Measurements from ENCODE around the gene CCDC157.

GRCh38 chr22:30425616-30426387, 69.0 kb downstream of the CCDC157 start, which contains the start of gene MTFP1:
- TF ChIP-seq, protein P1, sequence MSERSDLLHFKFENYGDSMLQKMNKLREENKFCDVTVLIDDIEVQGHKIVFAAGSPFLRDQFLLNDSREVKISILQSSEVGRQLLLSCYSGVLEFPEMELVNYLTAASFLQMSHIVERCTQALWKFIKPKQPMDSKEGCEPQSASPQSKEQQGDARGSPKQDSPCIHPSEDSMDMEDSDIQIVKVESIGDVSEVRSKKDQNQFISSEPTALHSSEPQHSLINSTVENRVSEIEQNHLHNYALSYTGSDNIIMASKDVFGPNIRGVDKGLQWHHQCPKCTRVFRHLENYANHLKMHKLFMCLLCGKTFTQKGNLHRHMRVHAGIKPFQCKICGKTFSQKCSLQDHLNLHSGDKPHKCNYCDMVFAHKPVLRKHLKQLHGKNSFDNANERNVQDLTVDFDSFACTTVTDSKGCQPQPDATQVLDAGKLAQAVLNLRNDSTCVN (tag by site-specific recombination; optimal IDR thresholded peaks at IDR 0.05): peak; percentile 83
- TF ChIP-seq ZNF837 (tag by site-specific recombination; IDR thresholded peaks at IDR 0.05): no peak
- no peak for TF ChIP-seq AEBP2 (tag by site-specific recombination; IDR thresholded peaks at IDR 0.05; ENCODE audit: borderline replicate concordance)
- TF ChIP-seq CTCF (tag by site-specific recombination; IDR thresholded peaks at IDR 0.05): no peak
- no peak for TF ChIP-seq ZNF223 (tag by site-specific recombination; IDR thresholded peaks at IDR 0.05)
